IMR-90 (cell line): Measurements from ENCODE around the gene FAM240A. TPM values are rescaled to one million over a fixed set of nuclear protein-coding genes. Genes with fewer than 3 reads are reported as not detected.
A peak's percentile ranks its signal among the peaks of the same experiment; 100 is the strongest.

Experiments
- ATAC-seq: fragments of 200-7000 bp; cut with Tn5 transposase; 2 replicates; pipeline ENCODE4 v1.9.1; 2020; ENCODE audit warnings: low read depth, mild to moderate bottlenecking, moderate library complexity
- BruUV-seq: library from RNA; stranded (reverse); fragments of 400-500 nt; replicated peaks from 2 replicates; lab custom pipeline; 2021; lab: Mats Ljungman, UMichigan
- CTCF ChIA-PET: fragments of 300-600 bp; formaldehyde crosslinking; extraction: SDS; loops from one replicate; lab custom pipeline; 2021; ENCODE audit warnings: antibody characterized with exemption; lab: Yijun Ruan, JAX
- POLR2A ChIA-PET: fragments of 300-600 bp; sonication (Branson Sonifier 250); formaldehyde crosslinking; loops from one replicate; lab custom pipeline; 2022; ENCODE audit warnings: antibody characterized with exemption; ENCODE audit not compliant: unreplicated experiment; lab: Charles Lee
- DNase-seq: peaks from one replicate; pipeline ENCODE4 v3.0.0; 2013
- H2AFZ ChIP-seq: replicated peaks from 2 replicates; pipeline ENCODE3; 2013; ENCODE audit warnings: low read length, mild to moderate bottlenecking; ENCODE audit not compliant: poor library complexity
- H2AK5ac ChIP-seq: 2 replicates; pipeline ENCODE4 v1.6.1; 2013; ENCODE audit warnings: low read depth, low read length, inconsistent platforms
- H2AK9ac ChIP-seq: replicated peaks from 2 replicates; pipeline ENCODE3; 2013; ENCODE audit warnings: mild to moderate bottlenecking, low read depth, low read length, moderate library complexity; ENCODE audit not compliant: poor library complexity
- H2BK120ac ChIP-seq: 2 replicates; pipeline ENCODE4 v1.6.1; 2013; ENCODE audit warnings: low read depth, low read length, inconsistent platforms
- H2BK15ac ChIP-seq: 3 replicates; pipeline ENCODE4 v1.6.1; 2013; ENCODE audit warnings: low read depth, low read length, inconsistent platforms
- H2BK20ac ChIP-seq: 2 replicates; pipeline ENCODE4 v1.6.1; 2013; ENCODE audit warnings: low read depth, mild to moderate bottlenecking, inconsistent platforms, low read length, moderate library complexity
- H2BK5ac ChIP-seq: 2 replicates; pipeline ENCODE4 v1.6.1; 2013; ENCODE audit warnings: mild to moderate bottlenecking, low read depth, low read length, inconsistent platforms; ENCODE audit not compliant: poor library complexity, severe bottlenecking
- H3K14ac ChIP-seq: replicated peaks from 2 replicates; pipeline ENCODE4 v1.6.1; 2013; ENCODE audit warnings: low read depth, low read length, inconsistent platforms
- H3K18ac ChIP-seq: 2 replicates; pipeline ENCODE4 v1.6.1; 2013; ENCODE audit warnings: low read depth, low read length, control low read depth
- H3K23ac ChIP-seq: 2 replicates; pipeline ENCODE4 v1.6.1; 2013; ENCODE audit warnings: low read depth, low read length, inconsistent platforms
- H3K27ac ChIP-seq: 2 replicates; pipeline ENCODE4 v1.5.1; 2013; ENCODE audit warnings: mild to moderate bottlenecking, control low read depth, low read length; ENCODE audit not compliant: insufficient read depth
- H3K27me3 ChIP-seq: 2 replicates; pipeline ENCODE4 v1.6.1; 2013; ENCODE audit warnings: low read length; ENCODE audit not compliant: control insufficient read depth, insufficient read depth
- H3K36me3 ChIP-seq: 2 replicates; pipeline ENCODE4 v1.6.1; 2013; ENCODE audit warnings: low read length, mixed read lengths; ENCODE audit not compliant: control insufficient read depth, insufficient read depth
- H3K4ac ChIP-seq: 2 replicates; pipeline ENCODE4 v1.6.1; 2013; ENCODE audit warnings: low read depth, low read length, inconsistent platforms
- H3K4me1 ChIP-seq: 2 replicates; pipeline ENCODE4 v1.6.1; 2013; ENCODE audit warnings: low read length, mixed read lengths; ENCODE audit not compliant: control insufficient read depth, insufficient read depth
- H3K4me2 ChIP-seq: 2 replicates; pipeline ENCODE4 v1.6.1; 2013; ENCODE audit warnings: low read depth, mild to moderate bottlenecking, control low read depth, low read length, moderate library complexity
- H3K4me3 ChIP-seq: 2 replicates; pipeline ENCODE4 v1.5.1; 2013; ENCODE audit warnings: low read depth, mild to moderate bottlenecking, control low read depth, low read length, moderate library complexity; ENCODE audit not compliant: insufficient read depth
- H3K56ac ChIP-seq: 2 replicates; pipeline ENCODE4 v1.6.1; 2013; ENCODE audit warnings: low read length, inconsistent platforms; ENCODE audit not compliant: insufficient read depth; ENCODE audit errors: extremely low read depth
- H3K79me1 ChIP-seq, 2 experiments: 2 replicates each; pipeline ENCODE4 v1.6.1; 2013; ENCODE audit warnings: low read length in 2 of 2, inconsistent platforms in 1 of 2, low read depth in 1 of 2
- H3K9ac ChIP-seq: 2 replicates; pipeline ENCODE4 v1.6.1; 2013; ENCODE audit warnings: low read depth, low read length, control low read depth
- H3K9me1 ChIP-seq: 2 replicates; pipeline ENCODE4 v1.6.1; 2013; ENCODE audit warnings: low read length, inconsistent platforms; ENCODE audit not compliant: insufficient read depth
- H3K9me3 ChIP-seq: 2 replicates; pipeline ENCODE4 v1.6.1; 2013; ENCODE audit warnings: low read length; ENCODE audit not compliant: control insufficient read depth, insufficient read depth
- H4K20me1 ChIP-seq: 2 replicates; pipeline ENCODE4 v1.6.1; 2013; ENCODE audit warnings: low read length, inconsistent platforms; ENCODE audit not compliant: insufficient read depth
- H4K5ac ChIP-seq: 2 replicates; pipeline ENCODE4 v1.6.1; 2013; ENCODE audit warnings: mild to moderate bottlenecking, low read depth, low read length, control low read depth
- H4K8ac ChIP-seq, 2 experiments: 2 replicates each; pipeline ENCODE4 v1.6.1; 2013; ENCODE audit warnings: low read depth in 2 of 2, low read length in 2 of 2, control low read depth in 1 of 2, inconsistent platforms in 1 of 2
- H4K91ac ChIP-seq: 2 replicates; pipeline ENCODE4 v1.6.1; 2013; ENCODE audit warnings: low read depth, low read length, inconsistent platforms; ENCODE audit not compliant: insufficient read depth
- BHLHE40 ChIP-seq: fragments of 150-350 bp; IDR thresholded peaks from 2 replicates; pipeline ENCODE4 v1.6.1; 2016; ENCODE audit warnings: mild to moderate bottlenecking, low read depth, low read length
- CHD1 ChIP-seq: IDR thresholded peaks from 2 replicates; pipeline ENCODE4 v1.6.1; 2012; ENCODE audit warnings: low read depth, low read length, improper control_type of control experiment
- CTCF ChIP-seq: conservative IDR thresholded peaks from 2 replicates; pipeline ENCODE4 v1.5.1; 2012; ENCODE audit warnings: mild to moderate bottlenecking, low read depth, low read length, improper control_type of control experiment
- FOS ChIP-seq: fragments of 150-350 bp; IDR thresholded peaks from 2 replicates; pipeline ENCODE4 v1.6.1; 2016; ENCODE audit warnings: low read depth, low read length
- MAFK ChIP-seq: IDR thresholded peaks from 2 replicates; pipeline ENCODE4 v1.6.1; 2012; ENCODE audit warnings: low read depth, low read length, improper control_type of control experiment
- MAZ ChIP-seq: IDR thresholded peaks from 2 replicates; pipeline ENCODE4 v1.6.1; 2012; ENCODE audit warnings: low read depth, mild to moderate bottlenecking, low read length, improper control_type of control experiment, moderate library complexity, borderline replicate concordance
- MXI1 ChIP-seq: IDR thresholded peaks from 2 replicates; pipeline ENCODE4 v1.6.1; 2012; ENCODE audit warnings: low read depth, mild to moderate bottlenecking, low read length, moderate library complexity, borderline replicate concordance
- NFE2L2 ChIP-seq: fragments of 150-350 bp; IDR thresholded peaks from 2 replicates; pipeline ENCODE4 v1.6.1; 2016; ENCODE audit warnings: low read depth, mild to moderate bottlenecking, low read length
- POLR2A ChIP-seq: IDR thresholded peaks from 2 replicates; pipeline ENCODE4 v1.6.1; 2012; ENCODE audit warnings: mild to moderate bottlenecking, low read depth, low read length
- RAD21 ChIP-seq: IDR thresholded peaks from 2 replicates; pipeline ENCODE4 v1.6.1; 2012; ENCODE audit warnings: low read length, improper control_type of control experiment
- RCOR1 ChIP-seq: IDR thresholded peaks from 2 replicates; pipeline ENCODE4 v1.6.1; 2012; ENCODE audit warnings: mild to moderate bottlenecking, low read length, improper control_type of control experiment; ENCODE audit not compliant: insufficient replicate concordance
- SMC3 ChIP-seq: fragments of 150-350 bp; IDR thresholded peaks from 2 replicates; pipeline ENCODE4 v1.6.1; 2016; ENCODE audit warnings: low read depth, mild to moderate bottlenecking, antibody characterized with exemption, low read length, moderate library complexity
- WGBS, 2 experiments: methylation state at CpG; one replicate each; pipeline versions ENCODE4 v1.1.5 to v1.1.7; 2013; ENCODE audit warnings: missing lambda C conversion rate in 2 of 2; ENCODE audit not compliant: insufficient read length in 1 of 2; ENCODE audit errors: extremely low coverage in 2 of 2; 5-methylcytosine and 5-hydroxymethylcytosine counted together
- dilution Hi-C: fragments of 300-500 bp; cut with HindIII; formaldehyde crosslinking; loops from one replicate; pipeline ENCODE4 v1.14.3; 2018; ENCODE audit warnings: low sequenced_read_pairs; ENCODE audit not compliant: unreplicated experiment
- in situ Hi-C: fragments of 300-500 bp; cut with MboI; formaldehyde crosslinking; loops from 3 replicates; pipeline ENCODE4 v1.14.3; 2019; ENCODE audit warnings: low sequenced_read_pairs, inconsistent platforms, mixed read lengths
- intact Hi-C: fragments of 100-400 bp; cut with micrococcal nuclease; formaldehyde crosslinking; loops from 2 replicates; pipeline ENCODE4 v1.10.0; 2022
- polyA plus RNA-seq, 3 experiments: library from polyadenylated mRNA; depleted of rRNA; stranded (reverse); fragments of >200 nt; gene quantifications; 2 replicates each; pipeline ENCODE4 v1.2.3, GENCODE V29; 2012; ENCODE audit warnings: low replicate concordance in 1 of 3
- total RNA-seq: library from RNA; depleted of rRNA; stranded (reverse); fragments of >200 nt; gene quantifications from 2 replicates; pipeline ENCODE4 v1.2.3, GENCODE V29; 2012
- TF ChIP-seq, protein P1 (sequence below): fragments of 150-350 bp; IDR thresholded peaks from 2 replicates; pipeline ENCODE4 v1.6.1; 2016; ENCODE audit warnings: low read depth, mild to moderate bottlenecking, low read length, moderate library complexity, borderline replicate concordance
- TF ChIP-seq, protein P2 (sequence below): fragments of 150-350 bp; IDR thresholded peaks from 2 replicates; pipeline ENCODE4 v1.6.1; 2017; ENCODE audit warnings: mild to moderate bottlenecking, antibody characterized with exemption, low read length, low read depth

Gene FAM240A
- total and polyA plus RNA-seq, 2 of the 4 experiments (the other 2 are of a cell fraction), result not detected

DNA sequence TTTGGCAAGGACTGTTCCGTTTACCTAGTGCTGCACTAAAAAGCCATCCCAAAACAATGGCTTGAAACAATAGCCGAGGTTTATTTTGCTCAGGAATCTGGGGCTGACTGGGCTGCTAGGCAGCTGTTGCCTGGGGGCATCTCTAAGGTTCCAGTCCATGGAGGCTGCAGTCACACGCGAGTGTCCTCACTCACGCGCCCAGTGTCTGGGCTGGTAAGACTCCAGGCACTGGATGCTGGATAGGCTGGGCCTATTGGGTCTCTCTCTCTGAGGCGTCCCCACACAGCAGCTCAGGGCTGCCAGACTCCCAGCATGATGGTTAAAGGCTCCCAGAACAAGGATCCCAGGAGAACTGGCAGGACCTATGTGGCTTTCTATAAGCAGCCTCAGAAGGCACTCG lies 47.0 kb downstream of the FAM240A start:
- no peak overlapping the region for H3K27ac ChIP-seq
- no TSS peak for BruUV-seq
- H3K23ac ChIP-seq, result no peak overlapping the region
- no peak overlapping the region for H2BK15ac ChIP-seq
- DNase-seq (no peak), ATAC-seq (peak; percentile 19; the same call in 1 of the 2 replicates)
- ChIA-PET POLR2A (no interaction called here), CTCF (no interaction called here)
- no peaks in the 10 kb centered on the region; the same call in 1 of the 2 replicates for H3K9me1 ChIP-seq
- H2AFZ ChIP-seq, result no peak overlapping the region
- H4K5ac ChIP-seq, result no peak overlapping the region
- no peak overlapping the region for H4K8ac ChIP-seq
- TF ChIP-seq BHLHE40 (no peak), SMC3 (no peak), CTCF (no peak), RAD21 (no peak), RCOR1 (no peak), FOS (no peak), NFE2L2 (no peak), MAFK (no peak), CHD1 (no peak), MAZ (no peak), POLR2A (no peak), MXI1 (no peak)
- TF ChIP-seq, protein P1, sequence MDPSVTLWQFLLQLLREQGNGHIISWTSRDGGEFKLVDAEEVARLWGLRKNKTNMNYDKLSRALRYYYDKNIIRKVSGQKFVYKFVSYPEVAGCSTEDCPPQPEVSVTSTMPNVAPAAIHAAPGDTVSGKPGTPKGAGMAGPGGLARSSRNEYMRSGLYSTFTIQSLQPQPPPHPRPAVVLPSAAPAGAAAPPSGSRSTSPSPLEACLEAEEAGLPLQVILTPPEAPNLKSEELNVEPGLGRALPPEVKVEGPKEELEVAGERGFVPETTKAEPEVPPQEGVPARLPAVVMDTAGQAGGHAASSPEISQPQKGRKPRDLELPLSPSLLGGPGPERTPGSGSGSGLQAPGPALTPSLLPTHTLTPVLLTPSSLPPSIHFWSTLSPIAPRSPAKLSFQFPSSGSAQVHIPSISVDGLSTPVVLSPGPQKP, result no peak
- TF ChIP-seq, protein P2, sequence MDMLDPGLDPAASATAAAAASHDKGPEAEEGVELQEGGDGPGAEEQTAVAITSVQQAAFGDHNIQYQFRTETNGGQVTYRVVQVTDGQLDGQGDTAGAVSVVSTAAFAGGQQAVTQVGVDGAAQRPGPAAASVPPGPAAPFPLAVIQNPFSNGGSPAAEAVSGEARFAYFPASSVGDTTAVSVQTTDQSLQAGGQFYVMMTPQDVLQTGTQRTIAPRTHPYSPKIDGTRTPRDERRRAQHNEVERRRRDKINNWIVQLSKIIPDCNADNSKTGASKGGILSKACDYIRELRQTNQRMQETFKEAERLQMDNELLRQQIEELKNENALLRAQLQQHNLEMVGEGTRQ, result no peak
- no peak overlapping the region for H3K4me3 ChIP-seq
- 86% methylated on average over 4 of the region's 8 CpGs; no CpG with 5 or more reads in 1 of the 2 experiments for WGBS, 2 experiments
- peak overlapping the region; percentile 28; the same call in 1 of the 2 replicates for H2AK5ac ChIP-seq
- no peak overlapping the region for H2BK20ac ChIP-seq
- peak overlapping the region; percentile 17; the same call in 1 of the 2 replicates for H3K18ac ChIP-seq
- H3K4me1 ChIP-seq, result peaks cover 27% of the 10 kb centered on the region
- H3K14ac ChIP-seq, result no peak overlapping the region
- no peak overlapping the region for H2BK120ac ChIP-seq
- no peak overlapping the region for H3K4ac ChIP-seq
- H3K9ac ChIP-seq, result no peak overlapping the region
- dilution Hi-C loops (no loop called here), intact Hi-C loops (no loop called here), in situ Hi-C loops (no loop called here)
- no peak overlapping the region for H2BK5ac ChIP-seq
- H3K36me3 ChIP-seq, result no peaks in the 10 kb centered on the region
- no peak overlapping the region for H3K56ac ChIP-seq
- no peak overlapping the region for H4K91ac ChIP-seq
- no peaks in the 10 kb centered on the region; the same call in 1 of the 2 replicates for H3K9me3 ChIP-seq
- H3K79me1 ChIP-seq, result no peaks in the 10 kb centered on the region
- no peak overlapping the region for H3K4me2 ChIP-seq
- H3K27me3 ChIP-seq, result peaks cover 2% of the 10 kb centered on the region
- H2AK9ac ChIP-seq, result no peak overlapping the region
- H4K20me1 ChIP-seq, result no peaks in the 10 kb centered on the region
